Regular cardiac myocyte (primary cell): ENCODE results near the gene HSPA1B. TPM values are rescaled to one million over a fixed set of nuclear protein-coding genes. Genes with fewer than 3 reads are reported as not detected.

Experiments
- total RNA-seq: library from RNA; depleted of rRNA; stranded (reverse); fragments of >200 nt; gene quantifications from 2 replicates; pipeline ENCODE4 v1.2.3, GENCODE V29; 2014

The HSPA1B gene
- 119 and 235 TPM in 2 replicates for total RNA-seq

DNA sequence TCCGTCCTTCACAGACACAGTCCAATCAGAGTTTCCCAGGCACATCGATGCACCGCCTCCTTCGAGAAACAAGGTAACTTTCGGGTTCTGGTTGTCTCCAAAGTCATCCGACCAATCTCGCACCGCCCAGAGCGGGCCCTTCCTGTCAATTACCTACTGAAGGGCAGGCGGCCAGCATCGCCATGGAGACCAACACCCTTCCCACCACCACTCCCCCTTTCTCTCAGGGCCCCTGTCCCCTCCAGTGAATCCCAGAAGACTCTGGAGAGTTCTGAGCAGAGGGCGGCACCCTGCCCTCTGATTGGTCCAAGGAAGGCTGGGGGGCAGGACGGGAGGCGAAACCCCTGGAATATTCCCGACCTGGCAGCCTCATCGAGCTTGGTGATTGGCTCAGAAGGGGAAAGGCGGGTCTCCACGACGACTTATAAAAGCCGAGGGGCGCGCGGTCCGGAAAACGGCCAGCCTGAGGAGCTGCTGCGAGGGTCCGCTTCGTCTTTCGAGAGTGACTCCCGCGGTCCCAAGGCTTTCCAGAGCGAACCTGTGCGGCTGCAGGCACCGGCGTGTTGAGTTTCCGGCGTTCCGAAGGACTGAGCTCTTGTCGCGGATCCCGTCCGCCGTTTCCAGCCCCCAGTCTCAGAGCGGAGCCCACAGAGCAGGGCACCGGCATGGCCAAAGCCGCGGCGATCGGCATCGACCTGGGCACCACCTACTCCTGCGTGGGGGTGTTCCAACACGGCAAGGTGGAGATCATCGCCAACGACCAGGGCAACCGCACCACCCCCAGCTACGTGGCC is at the start of gene HSPA1B:
HSPA1B (plus strand) TSS at position 453 of the 794 bp plus-strand sequence; CDS start at position 666, 213 bp downstream.

DNA sequence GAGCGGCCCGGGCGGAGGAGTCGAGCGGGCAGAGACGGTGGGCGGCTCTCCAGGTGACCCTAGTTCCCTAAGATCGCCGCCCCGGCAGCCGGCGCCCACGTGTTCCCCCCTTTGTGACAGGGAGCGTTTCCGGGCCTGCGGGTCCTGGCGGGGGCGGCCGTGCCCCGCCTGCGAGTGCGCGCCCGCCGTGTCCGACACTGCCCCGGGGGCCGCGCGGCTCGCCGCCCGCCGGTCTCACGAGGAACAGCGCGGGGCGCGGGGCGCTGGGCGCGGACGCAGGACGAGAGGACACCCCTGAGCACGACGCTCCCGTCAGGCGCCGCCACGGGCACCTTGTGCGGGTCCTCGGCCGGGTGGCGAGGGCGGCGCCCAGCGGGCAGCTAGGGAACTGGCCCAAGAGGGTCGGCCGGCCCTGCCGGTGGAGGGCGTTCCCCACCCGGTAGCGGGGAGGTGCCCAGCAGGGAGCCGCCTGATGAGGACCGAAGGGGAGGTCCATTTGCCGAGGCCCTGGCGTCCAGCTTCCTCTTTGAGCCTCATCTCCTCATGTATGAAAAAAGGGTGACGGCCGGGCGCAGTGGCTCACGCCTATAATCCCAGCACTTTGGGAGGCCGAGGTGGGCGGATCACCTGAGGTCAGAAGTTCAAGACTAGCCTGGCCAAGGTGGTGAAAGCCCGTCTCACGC is 31.8 kb upstream of the HSPA1B start, which contains the start of gene VARS1:
VARS1 (minus strand) TSS at position 137 of the 683 bp plus-strand sequence. CDS start 535 bp downstream, outside the sequence.

DNA sequence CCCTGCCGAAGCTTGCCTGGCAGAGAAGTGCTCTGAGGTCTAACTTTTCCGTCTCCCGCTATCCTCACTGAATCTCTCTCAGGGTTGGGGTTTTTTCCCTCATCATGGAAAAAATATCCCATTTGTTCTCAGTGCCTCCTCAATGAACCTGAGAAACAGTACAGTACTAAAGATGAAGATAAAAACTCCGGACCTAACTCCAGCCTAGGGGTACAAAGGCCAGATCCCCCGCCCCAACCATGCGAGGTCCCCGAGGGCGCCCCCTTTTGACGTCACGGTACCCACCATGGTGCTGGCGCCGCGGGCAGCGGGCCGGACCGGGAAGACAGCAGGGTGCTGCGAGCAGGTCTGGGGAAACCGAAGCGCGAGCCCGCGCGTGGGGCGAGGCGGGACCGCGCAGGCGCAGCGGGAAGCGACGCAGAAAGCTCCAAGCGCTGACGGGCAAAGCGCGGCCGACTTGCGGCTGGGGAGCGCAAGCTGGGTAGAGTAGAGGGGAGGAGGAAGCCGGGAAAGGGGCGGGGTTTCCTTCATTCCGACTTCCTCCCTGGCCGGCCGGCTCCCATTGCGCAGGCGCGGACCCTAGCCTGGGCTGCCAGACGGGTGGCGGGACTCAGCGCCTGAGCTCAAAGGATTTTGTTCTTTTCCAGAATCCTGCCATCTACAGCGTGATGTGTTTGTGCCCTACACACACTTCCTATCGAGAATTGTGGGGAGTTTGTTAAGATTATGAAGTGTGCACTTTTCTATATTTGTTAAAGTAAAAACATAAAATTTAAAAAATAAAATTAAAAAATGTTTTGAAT is 20.9 kb upstream of the HSPA1B start, which contains the start of gene LSM2:
LSM2 (minus strand) TSS at position 497 of the 803 bp plus-strand sequence; CDS start at position 288, 209 bp downstream.

DNA sequence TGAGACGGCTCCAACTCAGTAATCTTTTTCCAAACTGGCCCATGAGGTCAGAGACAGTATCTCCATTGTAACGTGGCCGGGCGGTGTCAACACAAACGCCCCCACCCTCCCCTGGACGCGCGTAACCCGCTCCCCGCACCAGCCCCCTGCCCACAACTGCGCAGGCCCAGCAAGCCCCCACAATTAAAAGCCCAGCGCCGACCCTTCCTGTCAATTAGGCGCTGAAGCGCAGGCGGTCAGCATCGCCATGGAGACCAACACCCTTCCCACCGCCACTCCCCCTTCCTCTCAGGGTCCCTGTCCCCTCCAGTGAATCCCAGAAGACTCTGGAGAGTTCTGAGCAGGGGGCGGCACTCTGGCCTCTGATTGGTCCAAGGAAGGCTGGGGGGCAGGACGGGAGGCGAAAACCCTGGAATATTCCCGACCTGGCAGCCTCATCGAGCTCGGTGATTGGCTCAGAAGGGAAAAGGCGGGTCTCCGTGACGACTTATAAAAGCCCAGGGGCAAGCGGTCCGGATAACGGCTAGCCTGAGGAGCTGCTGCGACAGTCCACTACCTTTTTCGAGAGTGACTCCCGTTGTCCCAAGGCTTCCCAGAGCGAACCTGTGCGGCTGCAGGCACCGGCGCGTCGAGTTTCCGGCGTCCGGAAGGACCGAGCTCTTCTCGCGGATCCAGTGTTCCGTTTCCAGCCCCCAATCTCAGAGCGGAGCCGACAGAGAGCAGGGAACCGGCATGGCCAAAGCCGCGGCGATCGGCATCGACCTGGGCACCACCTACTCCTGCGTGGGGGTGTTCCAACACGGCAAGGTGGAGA is 12.3 kb upstream of the HSPA1B start, which contains the start of the genes HSPA1A and HSPA1L:
HSPA1A (plus strand) TSS at position 519 of the 814 bp plus-strand sequence; CDS start at position 733, 214 bp downstream.
HSPA1L (minus strand) TSS at position 259 of the 814 bp plus-strand sequence. CDS start 3,311 bp downstream, outside the sequence.

DNA sequence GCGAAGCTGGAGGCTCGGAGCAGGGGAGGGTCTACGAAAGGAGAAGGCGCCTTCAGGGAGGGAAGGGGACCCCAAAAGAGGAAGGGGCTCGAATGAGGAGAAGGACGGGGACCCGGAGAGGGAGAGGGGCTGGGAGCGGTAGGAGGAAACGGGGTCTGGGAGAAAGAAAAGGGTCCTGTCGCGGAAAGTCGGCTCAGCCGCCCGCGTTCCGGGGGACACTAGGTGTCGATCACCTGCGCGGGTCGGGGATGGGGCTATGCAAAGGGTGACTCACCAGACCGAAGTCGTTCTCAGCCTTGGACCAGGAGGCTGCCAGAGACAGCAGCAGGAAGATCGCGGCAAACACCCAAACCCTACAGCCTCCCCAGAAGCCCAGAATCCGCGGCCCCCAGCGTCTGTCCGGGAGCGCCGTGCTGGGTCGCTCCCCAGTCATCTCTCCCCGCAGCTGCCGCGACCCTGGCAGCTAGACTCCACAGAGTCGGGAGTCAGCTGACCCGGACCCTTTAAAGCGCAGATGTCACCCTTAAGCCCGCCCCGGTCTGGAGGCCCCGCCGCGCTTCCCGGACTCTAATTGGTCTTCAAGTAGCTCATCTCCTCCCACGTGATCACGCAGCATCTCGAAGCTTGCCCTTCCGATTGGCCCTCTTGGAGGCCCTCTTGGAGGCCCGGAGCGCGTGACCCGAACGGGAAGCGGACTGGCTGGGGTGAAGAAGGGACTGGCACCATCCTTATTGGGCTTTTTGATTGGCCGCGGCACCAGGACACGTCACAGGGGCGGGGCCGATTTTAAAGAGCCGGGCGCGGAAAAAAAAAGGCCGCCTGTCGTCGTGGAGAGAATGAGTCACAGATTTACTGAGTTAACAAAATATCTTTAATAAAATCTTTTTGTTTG is 35.1 kb downstream of the HSPA1B start, which contains the start of gene NEU1:
NEU1 (minus strand) TSS at position 478 of the 892 bp plus-strand sequence; CDS start at position 433, 45 bp downstream.

DNA sequence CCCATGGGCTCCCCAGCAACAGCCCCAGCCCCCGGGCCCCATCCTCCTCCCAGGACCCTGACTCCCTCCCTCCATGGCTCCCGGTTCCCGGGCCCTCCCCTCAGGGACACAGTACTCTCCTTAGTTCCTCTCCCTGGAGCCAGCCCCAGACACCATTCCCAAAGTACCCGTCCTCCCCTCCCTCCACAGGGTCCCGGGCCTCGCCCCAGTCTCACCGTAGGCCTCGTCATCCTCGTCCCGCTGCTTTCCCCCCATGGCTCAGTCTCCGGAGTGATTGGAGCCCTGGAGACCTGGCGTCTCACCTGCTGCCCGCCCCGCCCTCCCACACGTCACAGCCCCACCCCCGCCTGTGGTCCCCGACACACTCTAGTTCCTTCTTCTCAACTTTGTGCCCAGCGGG is 51.2 kb downstream of the HSPA1B start, which contains the start of gene SLC44A4:
SLC44A4 (minus strand) TSS at position 272 of the 400 bp plus-strand sequence; CDS start at position 255, 17 bp downstream.

Other genes with a start within 250 kb of the HSPA1B start
- 0.28 TPM in 1 of 2 replicates, not detected in the other for gene LTB, start 245.3 kb upstream of the HSPA1B start, total RNA-seq
- not detected in 2 replicates for gene LST1, start 241.5 kb upstream of the HSPA1B start, total RNA-seq
- not detected in 2 replicates for gene NCR3, start 234.7 kb upstream of the HSPA1B start, total RNA-seq
- not detected in 2 replicates for gene AIF1, start 212.5 kb upstream of the HSPA1B start, total RNA-seq
- 19.7 and 31.1 TPM in 2 replicates for gene PRRC2A, start 207.0 kb upstream of the HSPA1B start, total RNA-seq
- 90.5 and 111 TPM in 2 replicates for gene BAG6, start 175.1 kb upstream of the HSPA1B start, total RNA-seq
- gene APOM, start 171.8 kb upstream of the HSPA1B start, total RNA-seq, result 0.28 and 1.2 TPM in 2 replicates
- gene C6orf47, start 167.0 kb upstream of the HSPA1B start, total RNA-seq, result 21.9 and 23.4 TPM in 2 replicates
- 14.1 and 22.2 TPM in 2 replicates for gene GPANK1, start 162.7 kb upstream of the HSPA1B start, total RNA-seq
- gene CSNK2B, start 161.7 kb upstream of the HSPA1B start, total RNA-seq, result 93.0 and 140 TPM in 2 replicates
- gene LY6G5B, start 157.8 kb upstream of the HSPA1B start, total RNA-seq, result 2.0 and 2.3 TPM in 2 replicates
- 0.38 and 1.7 TPM in 2 replicates for gene LY6G5C, start 146.7 kb upstream of the HSPA1B start, total RNA-seq
- gene ABHD16A, start 124.4 kb upstream of the HSPA1B start, total RNA-seq, result 47.1 and 56.7 TPM in 2 replicates
- gene LY6G6F, start 120.9 kb upstream of the HSPA1B start, total RNA-seq, result not detected in 2 replicates
- gene LY6G6D, start 112.4 kb upstream of the HSPA1B start, total RNA-seq, result not detected in 2 replicates
- under 0.01 TPM in 1 of 2 replicates, not detected in the other for gene LY6G6C, start 106.0 kb upstream of the HSPA1B start, total RNA-seq
- gene MPIG6B, start 104.4 kb upstream of the HSPA1B start, total RNA-seq, result 0.28 TPM in 1 of 2 replicates, not detected in the other
- gene DDAH2, start 98.4 kb upstream of the HSPA1B start, total RNA-seq, result 58.1 and 70.5 TPM in 2 replicates
- gene CLIC1, start 91.2 kb upstream of the HSPA1B start, total RNA-seq, result 711 and 1,283 TPM in 2 replicates
- gene MSH5, start 87.7 kb upstream of the HSPA1B start, total RNA-seq, result 4.4 and 5.4 TPM in 2 replicates
- gene SAPCD1, start 65.1 kb upstream of the HSPA1B start, total RNA-seq, result 0.19 and 0.85 TPM in 2 replicates
- under 0.01 TPM in 1 of 2 replicates, not detected in the other for gene VWA7, start 50.4 kb upstream of the HSPA1B start, total RNA-seq
- gene VARS1, start 32.0 kb upstream of the HSPA1B start, total RNA-seq, result 32.4 and 91.3 TPM in 2 replicates
- 18.0 and 46.2 TPM in 2 replicates for gene LSM2, start 20.8 kb upstream of the HSPA1B start, total RNA-seq
- gene HSPA1L, start 12.5 kb upstream of the HSPA1B start, total RNA-seq, result 1.3 and 2.8 TPM in 2 replicates
- gene HSPA1A, start 12.2 kb upstream of the HSPA1B start, total RNA-seq, result 87.9 and 192 TPM in 2 replicates
- 51.4 and 93.9 TPM in 2 replicates for gene NEU1, start 35.1 kb downstream of the HSPA1B start, total RNA-seq
- gene SLC44A4, start 51.3 kb downstream of the HSPA1B start, total RNA-seq, result not detected in 2 replicates
- gene EHMT2, start 70.0 kb downstream of the HSPA1B start, total RNA-seq, result 50.2 and 55.2 TPM in 2 replicates
- 4.2 and 4.6 TPM in 2 replicates for gene ZBTB12, start 74.3 kb downstream of the HSPA1B start, total RNA-seq
- gene C2, start 100.0 kb downstream of the HSPA1B start, total RNA-seq, result 0.38 and 6.8 TPM in 2 replicates
- 5.8 and 65.1 TPM in 2 replicates for gene CFB, start 118.4 kb downstream of the HSPA1B start, total RNA-seq
- 79.5 and 180 TPM in 2 replicates for gene NELFE, start 131.2 kb downstream of the HSPA1B start, total RNA-seq
- gene SKIC2, start 131.4 kb downstream of the HSPA1B start, total RNA-seq, result 70.5 and 74.2 TPM in 2 replicates
- 11.9 and 14.7 TPM in 2 replicates for gene DXO, start 144.4 kb downstream of the HSPA1B start, total RNA-seq
- gene C4A, start 154.3 kb downstream of the HSPA1B start, total RNA-seq, result 1.2 and 5.1 TPM in 2 replicates
- 1.9 and 4.5 TPM in 2 replicates for gene C4B, start 187.1 kb downstream of the HSPA1B start, total RNA-seq
- gene CYP21A2, start 210.7 kb downstream of the HSPA1B start, total RNA-seq, result 0.19 TPM in 1 of 2 replicates, not detected in the other